NCI-H2171 (cell line): ENCODE data around the gene RGR.
A peak's percentile ranks its signal among the peaks of the same experiment; 100 is the strongest.

ENCODE experiments used
- DNase-seq: peaks from one replicate; lab custom pipeline; 2025; lab: John Stamatoyannopoulos, UW

The RGR gene

GRCh38 chr10:84296091-84296981, 51.5 kb downstream of the RGR start:
- no peak for DNase-seq

DNA sequence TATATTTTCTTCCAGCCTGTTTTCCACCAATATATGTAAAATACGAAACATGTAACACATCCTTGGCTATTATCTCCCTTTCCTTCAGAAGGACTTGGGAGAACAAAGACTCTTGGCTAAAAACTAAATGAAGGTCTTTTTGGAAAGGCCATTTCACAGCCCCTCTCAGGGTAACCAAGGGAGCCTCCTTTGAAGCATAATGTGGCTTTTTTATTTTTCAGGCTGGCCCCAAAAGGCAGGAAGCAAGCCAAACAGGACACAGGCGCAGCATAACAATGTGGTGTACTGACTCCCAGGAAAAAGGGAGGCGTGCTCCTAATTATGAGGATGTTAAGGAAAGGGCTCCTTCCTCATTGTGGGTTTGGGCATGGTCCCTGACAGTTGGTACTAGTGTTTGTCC, 53.2 kb downstream of the RGR start:
- DNase-seq = no peak

DNA sequence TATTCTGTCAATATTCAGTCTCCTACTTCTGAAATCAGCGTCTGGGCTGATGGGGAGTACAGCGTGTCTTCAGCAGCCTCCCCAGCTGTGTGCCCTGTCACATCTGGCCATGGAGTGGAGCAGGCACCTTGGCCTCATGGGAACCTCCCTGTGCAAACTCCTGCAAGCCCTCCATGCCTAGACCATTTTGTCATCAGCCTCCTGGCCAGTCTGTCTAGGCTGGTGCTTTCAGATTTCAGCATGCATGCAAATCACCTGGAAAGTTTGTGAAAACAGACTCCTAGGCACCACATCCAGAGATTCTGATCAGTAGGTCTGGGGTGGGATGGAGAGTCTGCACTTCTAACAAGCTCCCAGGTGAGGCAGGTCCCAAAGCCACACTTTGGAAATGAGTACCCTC, 57.4 kb downstream of the RGR start:
- DNase-seq = no peak

GRCh38 chr10:84306751-84307384, 62.0 kb downstream of the RGR start:
- DNase-seq = no peak

DNA sequence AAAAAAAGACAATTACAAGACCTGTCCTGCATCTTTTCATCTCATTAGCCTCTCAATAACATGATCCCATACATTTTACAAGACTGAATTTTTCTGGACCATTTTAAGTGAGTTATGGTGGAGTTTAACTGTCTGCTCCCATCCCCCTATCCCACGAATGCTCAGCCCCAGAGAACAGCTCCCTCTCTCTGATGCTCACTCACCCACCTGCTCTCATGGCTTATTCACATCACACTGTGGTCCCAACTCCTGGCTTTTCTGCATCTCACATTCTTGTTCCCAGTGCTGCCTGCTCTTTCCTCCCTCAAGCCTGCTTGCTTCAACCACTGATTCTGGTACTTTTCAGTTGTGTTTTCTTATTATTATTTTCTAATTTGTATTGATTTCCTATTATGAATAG, 63.2 kb downstream of the RGR start:
- no peak for DNase-seq

GRCh38 chr10:84308481-84309304, 63.8 kb downstream of the RGR start:
- DNase-seq = peak; percentile 5
